HepG2 (cell line): Measurements from ENCODE around the gene VRK2. TPM values are rescaled to one million over a fixed set of nuclear protein-coding genes. Genes with fewer than 3 reads are reported as not detected.

ENCODE experiments used
- CREB3 ChIP-seq: sonication (generic); formaldehyde crosslinking; IDR thresholded peaks from 2 replicates; pipeline ENCODE4 v1.5.0; 2020; ENCODE audit warnings: missing genetic modification reagents
- FOXK2 ChIP-seq: fragments of 450-650 bp; IDR thresholded peaks from 2 replicates; pipeline ENCODE4 v1.6.1; 2016
- MATR3 ChIP-seq: sonication (generic); formaldehyde crosslinking; IDR thresholded peaks from 2 replicates; pipeline ENCODE4 v1.4.0; 2020; ENCODE audit warnings: missing genetic modification reagents
- MED8 ChIP-seq: sonication (generic); formaldehyde crosslinking; IDR thresholded peaks from 2 replicates; pipeline ENCODE4 v1.8.1; 2023; ENCODE audit warnings: mild to moderate bottlenecking, missing genetic modification reagents; ENCODE audit not compliant: insufficient replicate concordance
- MYNN ChIP-seq: sonication (generic); formaldehyde crosslinking; IDR thresholded peaks from 2 replicates; pipeline ENCODE4 v1.4.0; 2020; ENCODE audit warnings: mild to moderate bottlenecking, low read depth, missing genetic modification reagents
- RAD51 ChIP-seq: fragments of 450-650 bp; IDR thresholded peaks from 2 replicates; pipeline ENCODE4 v1.6.1; 2016; ENCODE audit warnings: borderline replicate concordance
- SNAPC4 ChIP-seq: sonication (generic); formaldehyde crosslinking; IDR thresholded peaks from 2 replicates; pipeline ENCODE4 v1.4.0; 2020; ENCODE audit warnings: mild to moderate bottlenecking, missing genetic modification reagents
- SRF ChIP-seq: IDR thresholded peaks from 2 replicates; pipeline ENCODE4 v1.6.1; 2011; ENCODE audit warnings: mild to moderate bottlenecking, low read depth, low read length, moderate library complexity
- TCF12 ChIP-seq, 2 experiments: fragments of 450-650 bp in 1 of 2; sonication (generic) in 1 of 2; formaldehyde crosslinking in 1 of 2; IDR thresholded peaks; 2 replicates each; pipeline versions ENCODE4 v1.6.1 to v1.8.0; 2017 to 2022; ENCODE audit warnings: antibody characterized with exemption in 1 of 2, mild to moderate bottlenecking in 1 of 2, missing genetic modification reagents in 1 of 2, moderate library complexity in 1 of 2
- ZBTB2 ChIP-seq: sonication (generic); formaldehyde crosslinking; IDR thresholded peaks from 2 replicates; pipeline ENCODE4 v1.8.0; 2022; ENCODE audit warnings: low read depth, missing genetic modification reagents
- ZBTB8A ChIP-seq: sonication (generic); formaldehyde crosslinking; IDR thresholded peaks from 2 replicates; pipeline ENCODE4 v1.4.0; 2020; ENCODE audit warnings: mild to moderate bottlenecking, low read depth, missing genetic modification reagents, borderline replicate concordance
- ZHX1 ChIP-seq: sonication (generic); formaldehyde crosslinking; IDR thresholded peaks from 2 replicates; pipeline ENCODE4 v1.8.1; 2022; ENCODE audit warnings: low read depth, mild to moderate bottlenecking, missing genetic modification reagents
- ZNF280D ChIP-seq: sonication (generic); formaldehyde crosslinking; IDR thresholded peaks from 2 replicates; pipeline ENCODE4 v1.5.1; 2020; ENCODE audit warnings: mild to moderate bottlenecking, missing genetic modification reagents
- ZNF660 ChIP-seq: sonication (generic); formaldehyde crosslinking; IDR thresholded peaks from 2 replicates; pipeline ENCODE4 v1.5.1; 2020; ENCODE audit warnings: mild to moderate bottlenecking, low read depth, missing genetic modification reagents, borderline replicate concordance
- ZNF777 ChIP-seq: sonication (generic); formaldehyde crosslinking; IDR thresholded peaks from 2 replicates; pipeline ENCODE4 v1.4.0; 2020; ENCODE audit warnings: missing genetic modification reagents
- ZSCAN25 ChIP-seq: sonication (generic); formaldehyde crosslinking; IDR thresholded peaks from 2 replicates; pipeline ENCODE4 v1.8.0; 2022; ENCODE audit warnings: mild to moderate bottlenecking, missing genetic modification reagents
- polyA plus RNA-seq, 8 experiments: library from polyadenylated mRNA; depleted of rRNA in 3 of 8; stranded (reverse) in 7 of 8; unstranded in 1 of 8; fragments of >200 nt; fragmentation: Illumina TruSeq in 4 of 8; extraction: Trizol in 4 of 8; gene quantifications; 2 replicates each; pipeline versions ENCODE4 v1.2.1 to v1.2.3, GENCODE V29; 2011 to 2016; ENCODE audit warnings: low read depth in 4 of 8, missing spikeins in 1 of 8, mixed read lengths in 1 of 8; ENCODE audit not compliant: insufficient read depth in 1 of 8
- total RNA-seq, 5 experiments: library from RNA; depleted of rRNA; stranded (reverse); fragments of >200 nt; fragmentation: Illumina TruSeq; extraction: Trizol; gene quantifications; 2 replicates each; pipeline ENCODE4 v1.2.3, GENCODE V29; 2016; ENCODE audit warnings: low read depth in 1 of 5

Gene VRK2
- total and polyA plus RNA-seq, 2 of the 13 experiments (the other 11 are each of a cell fraction or from before 2014, with no cell fraction given), result 13.3 to 29.1 TPM

- no peak for TF ChIP-seq SRF
- TF ChIP-seq MATR3 (CRISPR knock-in tag), result no peak
- TF ChIP-seq MED8 (CRISPR knock-in tag), result no peak
- no peak for TF ChIP-seq ZNF777 (CRISPR knock-in tag)
- no peak for TF ChIP-seq ZBTB2 (CRISPR knock-in tag)
- no peak for TF ChIP-seq ZBTB8A (CRISPR knock-in tag)
- TF ChIP-seq FOXK2, result no peak
- TF ChIP-seq ZHX1 (CRISPR knock-in tag), result peak; percentile 72; the same call in 1 of the 2 replicates
- TF ChIP-seq MYNN, result no peak
- TF ChIP-seq TCF12 (IDR thresholded peaks at IDR 0.05), result no peak
- no peak; the same call in 1 of the 2 replicates for TF ChIP-seq TCF12 (CRISPR knock-in tag; IDR thresholded peaks at IDR 0.05)
- no peak for TF ChIP-seq ZNF280D (CRISPR knock-in tag)
- TF ChIP-seq SNAPC4 (CRISPR knock-in tag), result no peak
- TF ChIP-seq ZNF660 (CRISPR knock-in tag), result no peak
- TF ChIP-seq RAD51, result no peak
- TF ChIP-seq ZSCAN25 (CRISPR knock-in tag), result no peak
- TF ChIP-seq CREB3 (CRISPR knock-in tag), result 0 out of 2 replicates have a peak, but pooled peaks have one; percentile 10
Measured at GRCh38 chr2:58046335-58046584, 346 bp upstream of the VRK2 start (continued).
